Neural progenitor cell (in vitro differentiated cells): ENCODE measurements around the gene MROH8. TPM values are rescaled to one million over a fixed set of nuclear protein-coding genes. Genes with fewer than 3 reads are reported as not detected.

ENCODE experiments used
- DNase-seq: peaks from one replicate; pipeline ENCODE4 v3.0.0-alpha.2; 2016; ENCODE audit warnings: low spot score
- H2AFZ ChIP-seq: fragments of 200-600 bp; sonication (generic); replicated peaks from 2 replicates; pipeline ENCODE4 v1.6.1; 2016; ENCODE audit warnings: antibody characterized with exemption
- H3F3A ChIP-seq: fragments of 200-600 bp; sonication (generic); 2 replicates; pipeline ENCODE4 v1.6.1; 2016; ENCODE audit warnings: antibody characterized with exemption, low read depth
- H3K27ac ChIP-seq: fragments of 200-600 bp; sonication (generic); 2 replicates; pipeline ENCODE4 v1.5.1; 2016; ENCODE audit warnings: mild to moderate bottlenecking
- H3K27me3 ChIP-seq: fragments of 200-600 bp; sonication (generic); 2 replicates; pipeline ENCODE4 v1.6.1; 2016; ENCODE audit warnings: mild to moderate bottlenecking, moderate library complexity
- H3K36me3 ChIP-seq: fragments of 200-600 bp; sonication (generic); 2 replicates; pipeline ENCODE4 v1.5.1; 2016
- H3K4me1 ChIP-seq: fragments of 200-600 bp; sonication (generic); 2 replicates; pipeline ENCODE4 v1.6.1; 2016; ENCODE audit warnings: mixed run types
- H3K4me2 ChIP-seq: fragments of 200-600 bp; sonication (generic); 2 replicates; pipeline ENCODE4 v1.6.1; 2016
- H3K4me3 ChIP-seq: fragments of 200-600 bp; sonication (generic); 2 replicates; pipeline ENCODE4 v1.5.1; 2016
- H3K79me2 ChIP-seq: fragments of 200-600 bp; sonication (generic); 2 replicates; pipeline ENCODE4 v1.6.1; 2016; ENCODE audit warnings: low read depth
- H3K9ac ChIP-seq: fragments of 200-600 bp; sonication (generic); 2 replicates; pipeline ENCODE4 v1.6.1; 2016
- H3K9me3 ChIP-seq: fragments of 200-600 bp; sonication (generic); 2 replicates; pipeline ENCODE4 v1.5.1; 2016; ENCODE audit warnings: low read depth
- H4K20me1 ChIP-seq: fragments of 200-600 bp; sonication (generic); 2 replicates; pipeline ENCODE4 v1.6.1; 2016; ENCODE audit warnings: low read depth
- H3K27ac Mint-ChIP-seq: 3 replicates; pipeline ENCODE4 v1.8.0; 2021; ENCODE audit warnings: mixed read lengths
- H3K27me3 Mint-ChIP-seq: 2 replicates; pipeline ENCODE4 v1.8.0; 2022; ENCODE audit warnings: low read depth, mild to moderate bottlenecking, inconsistent platforms, moderate library complexity, mixed read lengths; ENCODE audit not compliant: insufficient read depth
- H3K36me3 Mint-ChIP-seq: 3 replicates; pipeline ENCODE4 v1.8.0; 2021; ENCODE audit warnings: mixed read lengths
- H3K4me1 Mint-ChIP-seq: 3 replicates; pipeline ENCODE4 v1.8.0; 2021; ENCODE audit warnings: mixed read lengths
- H3K4me3 Mint-ChIP-seq: 3 replicates; pipeline ENCODE4 v1.8.0; 2021; ENCODE audit warnings: mild to moderate bottlenecking, moderate library complexity, mixed read lengths
- H3K9me3 Mint-ChIP-seq: 3 replicates; pipeline ENCODE4 v1.8.0; 2020; ENCODE audit warnings: mixed read lengths
- EZH2 ChIP-seq: fragments of 200-600 bp; sonication (generic); IDR thresholded peaks from 2 replicates; pipeline ENCODE4 v1.6.1; 2017; ENCODE audit warnings: antibody characterized with exemption, mild to moderate bottlenecking, moderate library complexity
- EZH2phosphoT487 ChIP-seq: fragments of 200-600 bp; sonication (generic); IDR thresholded peaks from 2 replicates; pipeline ENCODE4 v1.6.1; 2017; ENCODE audit warnings: antibody characterized with exemption
- total RNA-seq: library from RNA; depleted of rRNA; stranded (reverse); fragments of >200 nt; gene quantifications from 2 replicates; pipeline ENCODE4 v1.2.3, GENCODE V29; 2015; ENCODE audit warnings: low replicate concordance
- TF ChIP-seq, protein P1 (sequence below): fragments of 200-600 bp; sonication (generic); IDR thresholded peaks from 2 replicates; pipeline ENCODE4 v1.5.1; 2017; ENCODE audit warnings: antibody characterized with exemption, mild to moderate bottlenecking

Gene MROH8
- total RNA-seq, 1 donor from 2014 or later: 3.5 TPM

DNA sequence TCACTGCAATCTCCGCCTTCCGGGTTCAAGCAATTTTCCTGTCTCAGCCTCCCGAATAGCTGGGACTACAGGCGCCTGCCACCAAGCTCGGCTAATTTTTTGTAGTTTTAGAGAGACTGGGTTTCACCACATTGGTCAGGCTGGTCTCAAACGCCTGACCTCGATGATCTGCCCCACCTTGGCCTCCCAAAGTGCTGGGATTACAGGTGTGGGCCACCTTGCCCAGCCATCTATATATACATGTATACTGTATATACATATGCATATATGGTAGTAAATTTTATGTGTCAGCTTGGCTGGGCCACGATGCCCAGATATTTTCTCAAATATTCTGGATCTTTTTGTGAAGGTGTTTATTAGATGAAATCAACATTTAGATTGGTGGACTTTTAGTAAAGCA, 102.3 kb downstream of the MROH8 start:
- no peaks in the 10 kb centered on the region for H3K9me3 ChIP-seq
- no peak overlapping the region for H3K27ac Mint-ChIP-seq
- H3K4me2 ChIP-seq: no peak overlapping the region
- no peaks in the 10 kb centered on the region for H3F3A ChIP-seq
- no peaks in the 10 kb centered on the region for H4K20me1 ChIP-seq
- H3K36me3 Mint-ChIP-seq: peaks cover 46% of the 10 kb centered on the region
- H3K9ac ChIP-seq: no peak overlapping the region
- no peak overlapping the region for H2AFZ ChIP-seq
- H3K4me3 ChIP-seq: no peak overlapping the region
- no peaks in the 10 kb centered on the region for H3K27me3 ChIP-seq
- H3K4me3 Mint-ChIP-seq: no peak overlapping the region
- peaks cover 37% of the 10 kb centered on the region for H3K79me2 ChIP-seq
- no peak for TF ChIP-seq EZH2
- no peak for TF ChIP-seq EZH2phosphoT487
- TF ChIP-seq, protein P1, sequence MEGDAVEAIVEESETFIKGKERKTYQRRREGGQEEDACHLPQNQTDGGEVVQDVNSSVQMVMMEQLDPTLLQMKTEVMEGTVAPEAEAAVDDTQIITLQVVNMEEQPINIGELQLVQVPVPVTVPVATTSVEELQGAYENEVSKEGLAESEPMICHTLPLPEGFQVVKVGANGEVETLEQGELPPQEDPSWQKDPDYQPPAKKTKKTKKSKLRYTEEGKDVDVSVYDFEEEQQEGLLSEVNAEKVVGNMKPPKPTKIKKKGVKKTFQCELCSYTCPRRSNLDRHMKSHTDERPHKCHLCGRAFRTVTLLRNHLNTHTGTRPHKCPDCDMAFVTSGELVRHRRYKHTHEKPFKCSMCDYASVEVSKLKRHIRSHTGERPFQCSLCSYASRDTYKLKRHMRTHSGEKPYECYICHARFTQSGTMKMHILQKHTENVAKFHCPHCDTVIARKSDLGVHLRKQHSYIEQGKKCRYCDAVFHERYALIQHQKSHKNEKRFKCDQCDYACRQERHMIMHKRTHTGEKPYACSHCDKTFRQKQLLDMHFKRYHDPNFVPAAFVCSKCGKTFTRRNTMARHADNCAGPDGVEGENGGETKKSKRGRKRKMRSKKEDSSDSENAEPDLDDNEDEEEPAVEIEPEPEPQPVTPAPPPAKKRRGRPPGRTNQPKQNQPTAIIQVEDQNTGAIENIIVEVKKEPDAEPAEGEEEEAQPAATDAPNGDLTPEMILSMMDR: no peak
- H3K27me3 Mint-ChIP-seq: no peaks in the 10 kb centered on the region
- DNase-seq: no peak
- peaks cover 11% of the 10 kb centered on the region for H3K36me3 ChIP-seq
- H3K27ac ChIP-seq: no peak overlapping the region
- H3K4me1 Mint-ChIP-seq: no peaks in the 10 kb centered on the region
- no peaks in the 10 kb centered on the region for H3K4me1 ChIP-seq
- peaks cover 9% of the 10 kb centered on the region for H3K9me3 Mint-ChIP-seq

DNA sequence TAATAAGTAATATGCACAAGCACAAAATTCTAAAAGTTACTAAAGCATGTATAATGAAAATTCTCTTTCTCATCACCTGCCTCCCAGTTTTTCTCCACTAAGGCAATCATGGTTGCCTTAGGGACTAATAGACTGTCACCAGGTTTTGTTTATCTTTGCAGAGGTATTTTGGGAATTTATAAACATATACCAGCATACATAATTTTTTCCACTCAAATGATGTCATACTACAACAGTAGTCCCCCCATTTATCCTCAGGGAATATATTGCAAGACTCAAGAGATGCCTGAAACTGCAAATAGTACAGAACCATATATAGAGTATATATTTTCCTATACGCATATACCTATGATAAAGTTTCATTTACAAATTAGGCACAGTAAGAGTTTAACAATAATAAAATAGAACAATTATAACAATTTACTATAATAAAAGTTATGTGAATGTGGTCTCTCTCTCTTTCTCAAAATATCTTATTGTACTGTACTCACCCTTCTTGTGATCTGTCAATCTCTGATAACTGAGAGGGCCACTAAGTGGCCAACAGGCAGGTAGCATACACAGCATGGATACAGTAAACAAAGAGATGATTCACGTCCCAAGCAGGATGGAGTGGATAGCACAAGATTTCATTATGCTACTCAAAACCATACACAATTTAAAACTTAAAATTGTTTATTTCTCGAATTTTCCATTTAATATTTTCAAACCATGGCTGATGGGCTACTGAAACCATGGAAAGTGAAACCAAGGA, 103.2 kb downstream of the MROH8 start:
- Histone ChIP-seq H3F3A (no peaks in the 10 kb centered on the region), H3K4me1 (no peaks in the 10 kb centered on the region), H2AFZ (no peak overlapping the region), H3K4me3 (no peak overlapping the region), H3K79me2 (peaks cover 35% of the 10 kb centered on the region), H3K36me3 (peaks cover 11% of the 10 kb centered on the region), H3K27ac (no peak overlapping the region), H3K4me2 (no peak overlapping the region), H3K27me3 (no peaks in the 10 kb centered on the region), H3K9ac (no peak overlapping the region), H3K9me3 (no peaks in the 10 kb centered on the region), H4K20me1 (no peaks in the 10 kb centered on the region)
- Mint-ChIP-seq H3K4me1 (peaks cover 5% of the 10 kb centered on the region), H3K27me3 (no peaks in the 10 kb centered on the region), H3K4me3 (no peak overlapping the region), H3K9me3 (peaks cover 12% of the 10 kb centered on the region), H3K36me3 (peaks cover 48% of the 10 kb centered on the region), H3K27ac (no peak overlapping the region)
- TF ChIP-seq EZH2 (no peak), EZH2phosphoT487 (no peak)
- TF ChIP-seq, protein P1: no peak
- no peak for DNase-seq

DNA sequence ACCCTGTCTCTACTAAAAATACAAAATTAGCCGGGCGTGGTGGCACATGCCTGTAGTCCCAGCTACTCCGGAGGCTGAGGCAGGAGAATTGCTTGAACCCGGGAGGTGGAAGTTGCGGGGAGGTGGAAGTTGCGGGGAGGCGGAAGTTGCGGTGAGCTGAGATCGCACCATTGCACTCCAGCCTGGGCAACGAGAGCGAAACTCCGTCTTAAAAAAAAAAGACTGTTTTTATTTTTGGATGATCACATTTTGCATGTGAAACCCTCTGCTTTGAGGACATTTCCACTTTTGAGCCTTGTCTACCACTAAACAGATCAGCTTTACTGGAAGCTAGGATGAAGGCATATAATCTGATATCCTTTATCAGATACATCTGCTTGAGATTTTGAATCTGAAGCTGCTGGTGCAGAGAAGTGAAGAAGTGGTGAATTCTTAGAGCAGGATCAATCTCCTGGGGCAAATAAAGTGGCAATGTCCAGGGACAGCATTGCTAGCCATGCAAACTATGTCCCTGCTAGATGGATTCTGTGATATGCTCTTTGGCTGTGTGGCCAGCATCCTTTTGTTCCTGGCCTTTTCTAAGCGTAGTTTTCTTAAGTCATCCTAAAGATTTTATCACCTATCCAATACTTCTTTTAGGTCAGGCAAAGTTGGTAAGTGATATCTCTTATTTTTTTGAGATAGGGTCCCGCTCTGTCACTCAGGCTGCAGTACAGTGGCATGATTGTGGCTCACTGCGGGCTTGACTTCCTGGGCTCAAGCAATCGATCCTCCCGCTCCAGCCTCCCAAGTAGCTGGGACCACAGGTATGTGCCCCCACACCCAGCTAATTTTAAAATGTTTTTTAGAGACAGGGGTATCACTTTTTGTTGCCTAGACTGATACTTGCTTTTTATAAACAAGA, 106.8 kb downstream of the MROH8 start:
- no peaks in the 10 kb centered on the region for H3K27me3 Mint-ChIP-seq
- Histone ChIP-seq H3K9me3 (no peaks in the 10 kb centered on the region), H2AFZ (no peak overlapping the region), H3K4me1 (peaks cover 3% of the 10 kb centered on the region), H4K20me1 (no peaks in the 10 kb centered on the region), H3K27me3 (no peaks in the 10 kb centered on the region), H3K79me2 (peaks cover 41% of the 10 kb centered on the region), H3K27ac (no peak overlapping the region), H3K4me3 (no peak overlapping the region), H3F3A (no peaks in the 10 kb centered on the region), H3K9ac (no peak overlapping the region), H3K4me2 (no peak overlapping the region), H3K36me3 (peaks cover 11% of the 10 kb centered on the region)
- H3K4me1 Mint-ChIP-seq: peaks cover 8% of the 10 kb centered on the region
- no peak overlapping the region for H3K4me3 Mint-ChIP-seq
- H3K9me3 Mint-ChIP-seq: peaks cover 12% of the 10 kb centered on the region
- TF ChIP-seq, protein P1: no peak
- TF ChIP-seq EZH2 (no peak), EZH2phosphoT487 (no peak)
- no peak for DNase-seq
- peaks cover 37% of the 10 kb centered on the region for H3K36me3 Mint-ChIP-seq
- H3K27ac Mint-ChIP-seq: no peak overlapping the region
